Breast epithelium (tissue), 3 donors: ENCODE data around the gene QSOX2.

Source experiments
- POLR2A ChIP-seq: fragments of 450-650 bp; IDR thresholded peaks from one replicate; pipeline ENCODE4 v1.6.1; 2016; ENCODE audit warnings: antibody characterized with exemption, mild to moderate bottlenecking, moderate library complexity
- POLR2AphosphoS5 ChIP-seq, 3 donors: sonication (generic); formaldehyde crosslinking; IDR thresholded peaks; one replicate each; pipeline ENCODE4 v1.6.1; 2017; ENCODE audit warnings: antibody characterized with exemption in 3 of 3

DNA sequence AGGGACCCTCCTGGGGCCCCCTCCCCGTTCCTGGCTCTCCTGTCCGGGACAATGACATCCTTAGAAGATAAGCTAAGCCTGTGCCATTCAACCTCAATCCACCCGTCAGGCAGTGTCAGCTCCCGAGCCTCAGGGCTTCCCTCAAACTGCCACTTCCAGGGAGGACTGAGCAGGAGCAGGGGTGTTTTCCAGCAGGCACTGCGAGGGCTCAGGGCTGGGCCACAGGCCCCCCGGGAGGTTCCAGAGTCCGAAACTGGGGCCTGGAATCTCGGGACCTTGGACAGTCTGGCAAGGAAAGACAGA, 66.9 kb downstream of the QSOX2 start:
- no peak for TF ChIP-seq POLR2AphosphoS5 (IDR thresholded peaks at IDR 0.05)
- no peak for TF ChIP-seq POLR2A
